ENCODE data around the gene SDSL. TPM values are rescaled to one million over a fixed set of nuclear protein-coding genes. Genes with fewer than 3 reads are reported as not detected.

Gene SDSL
- total and polyA plus RNA-seq, 5 experiments from 2014 or later = not detected

- POLR2A ChIA-PET = no interaction called here
- H3K36me3 Mint-ChIP-seq = peaks cover 0 to 8% (median 0%) of the 10 kb centered on the region in 3 donors
- H3K9me3 Mint-ChIP-seq = peaks cover 0 to 16% (median 2%) of the 10 kb centered on the region in 9 donors
- ATAC-seq (no peak), DNase-seq (no peak)
- peaks cover 0 to 4% (median 0%) of the 10 kb centered on the region in 4 donors for H3K4me1 Mint-ChIP-seq
- no peak overlapping the region for H3K4me3 Mint-ChIP-seq
- H3K27ac Mint-ChIP-seq = no peak overlapping the region
- H3K27me3 Mint-ChIP-seq = peaks cover 12 to 47% (median 30%) of the 10 kb centered on the region in 5 donors
These were observed 27.1 kb downstream of the SDSL start for GRCh38 chr12:113449299-113449698.

- Mint-ChIP-seq H3K4me3 (no peak overlapping the region), H3K27ac (no peak overlapping the region), H3K4me1 (peaks cover 0 to 4% (median 0%) of the 10 kb centered on the region in 4 donors), H3K27me3 (peaks cover 12 to 44% (median 29%) of the 10 kb centered on the region in 5 donors), H3K9me3 (peaks cover 0 to 15% (median 2%) of the 10 kb centered on the region in 9 donors), H3K36me3 (peaks cover 0 to 8% (median 0%) of the 10 kb centered on the region in 3 donors)
- DNase-seq (no peak), ATAC-seq (no peak)
- POLR2A ChIA-PET = no interaction called here
These were observed 27.7 kb downstream of the SDSL start for GRCh38 chr12:113449839-113450238.

GRCh38 chr12:113452458-113452857 lies 30.3 kb downstream of the SDSL start:
- H3K4me3 Mint-ChIP-seq = no peak overlapping the region
- no peaks in the 10 kb centered on the region for H3K4me1 Mint-ChIP-seq
- H3K27me3 Mint-ChIP-seq = peaks cover 12 to 34% (median 22%) of the 10 kb centered on the region in 5 donors
- no peak for ATAC-seq
- no peak for DNase-seq
- H3K27ac Mint-ChIP-seq = no peak overlapping the region
- POLR2A ChIA-PET = no interaction called here
- no peaks in the 10 kb centered on the region for H3K9me3 Mint-ChIP-seq
- no peaks in the 10 kb centered on the region for H3K36me3 Mint-ChIP-seq

- no peaks in the 10 kb centered on the region for H3K9me3 Mint-ChIP-seq
- ATAC-seq (no peak), DNase-seq (no peak)
- POLR2A ChIA-PET = no interaction called here
- no peak overlapping the region for H3K4me3 Mint-ChIP-seq
- no peak overlapping the region for H3K27ac Mint-ChIP-seq
- H3K27me3 Mint-ChIP-seq = peaks cover 12 to 34% (median 21%) of the 10 kb centered on the region in 5 donors
- no peaks in the 10 kb centered on the region for H3K4me1 Mint-ChIP-seq
- no peaks in the 10 kb centered on the region for H3K36me3 Mint-ChIP-seq
These were observed 31.1 kb downstream of the SDSL start for GRCh38 chr12:113453330-113453729.

GRCh38 chr12:113456199-113456598 lies 34.0 kb downstream of the SDSL start:
- H3K4me3 Mint-ChIP-seq = no peak overlapping the region
- H3K4me1 Mint-ChIP-seq = no peaks in the 10 kb centered on the region
- no peak overlapping the region for H3K27ac Mint-ChIP-seq
- no peaks in the 10 kb centered on the region for H3K36me3 Mint-ChIP-seq
- peaks cover 21 to 54% (median 33%) of the 10 kb centered on the region in 5 donors for H3K27me3 Mint-ChIP-seq
- DNase-seq (no peak), ATAC-seq (no peak)
- H3K9me3 Mint-ChIP-seq = no peaks in the 10 kb centered on the region
- POLR2A ChIA-PET = no interaction called here

- no peaks in the 10 kb centered on the region for H3K36me3 Mint-ChIP-seq
- no peak for DNase-seq
- no peak overlapping the region for H3K27ac Mint-ChIP-seq
- H3K4me1 Mint-ChIP-seq = peaks cover 0 to 2% (median 0%) of the 10 kb centered on the region in 4 donors
- no peak for ATAC-seq
- H3K4me3 Mint-ChIP-seq = no peak overlapping the region
- H3K9me3 Mint-ChIP-seq = no peaks in the 10 kb centered on the region
- POLR2A ChIA-PET = no interaction called here
- peaks cover 21 to 59% (median 38%) of the 10 kb centered on the region in 5 donors for H3K27me3 Mint-ChIP-seq
These were observed 34.6 kb downstream of the SDSL start for GRCh38 chr12:113456761-113457160.

- H3K36me3 Mint-ChIP-seq = no peaks in the 10 kb centered on the region
- ATAC-seq (no peak), DNase-seq (no peak)
- H3K9me3 Mint-ChIP-seq = peaks cover 0 to 2% (median 0%) of the 10 kb centered on the region in 9 donors
- H3K27me3 Mint-ChIP-seq = peaks cover 21 to 64% (median 41%) of the 10 kb centered on the region in 5 donors
- POLR2A ChIA-PET = interaction anchor here (0.8 kb wide), 1 partner anchor 584 kb away, joined by 3 read pairs; no protein-coding TSS in a partner anchor
- peaks cover 0 to 3% (median 0%) of the 10 kb centered on the region in 4 donors for H3K4me1 Mint-ChIP-seq
- no peak overlapping the region for H3K27ac Mint-ChIP-seq
- no peak overlapping the region for H3K4me3 Mint-ChIP-seq
These were observed 35.0 kb downstream of the SDSL start for GRCh38 chr12:113457185-113457584.

GRCh38 chr12:113457710-113458109 lies 35.5 kb downstream of the SDSL start:
- POLR2A ChIA-PET = interaction anchor here (0.8 kb wide), 1 partner anchor 584 kb away, joined by 3 read pairs; no protein-coding TSS in a partner anchor
- H3K27me3 Mint-ChIP-seq = peaks cover 24 to 69% (median 44%) of the 10 kb centered on the region in 5 donors
- DNase-seq = no peak
- peaks cover 0 to 5% (median 0%) of the 10 kb centered on the region in 9 donors for H3K9me3 Mint-ChIP-seq
- H3K4me1 Mint-ChIP-seq = peaks cover 2 to 6% (median 4%) of the 10 kb centered on the region in 4 donors
- H3K4me3 Mint-ChIP-seq = no peak overlapping the region
- no peak overlapping the region for H3K27ac Mint-ChIP-seq
- H3K36me3 Mint-ChIP-seq = peaks cover 0 to 3% (median 0%) of the 10 kb centered on the region in 3 donors
- ATAC-seq = no peak

GRCh38 chr12:113459981-113460380 lies 37.8 kb downstream of the SDSL start:
- Mint-ChIP-seq H3K27ac (no peak overlapping the region), H3K4me3 (no peak overlapping the region)
- POLR2A ChIA-PET = no interaction called here

GRCh38 chr12:113461666-113462065 lies 39.5 kb downstream of the SDSL start:
- POLR2A ChIA-PET = no interaction called here
- Mint-ChIP-seq H3K27ac (no peak overlapping the region), H3K9me3 (peaks cover 0 to 7% (median 0%) of the 10 kb centered on the region in 9 donors), H3K27me3 (peaks cover 33 to 95% (median 64%) of the 10 kb centered on the region in 5 donors), H3K4me3 (peak overlapping the region in 8 of 10 donors; percentile 7 to 83 (median 36)), H3K4me1 (peaks cover 11 to 28% (median 24%) of the 10 kb centered on the region in 4 donors), H3K36me3 (peaks cover 0 to 7% (median 0%) of the 10 kb centered on the region in 3 donors)
- DNase-seq (no peak), ATAC-seq (no peak)

More at GRCh38 chr12:113459981-113460380, 37.8 kb downstream of the SDSL start:
- ATAC-seq = no peak
- DNase-seq = no peak
- H3K27me3 Mint-ChIP-seq = peaks cover 30 to 92% (median 57%) of the 10 kb centered on the region in 5 donors
- H3K4me1 Mint-ChIP-seq = peaks cover 11 to 21% (median 19%) of the 10 kb centered on the region in 4 donors
- peaks cover 0 to 7% (median 0%) of the 10 kb centered on the region in 9 donors for H3K9me3 Mint-ChIP-seq
- H3K36me3 Mint-ChIP-seq = peaks cover 0 to 7% (median 0%) of the 10 kb centered on the region in 3 donors

GRCh38 chr12:113462117-113462774 lies 40.1 kb downstream of the SDSL start:
- Mint-ChIP-seq H3K4me3 (peak overlapping the region; percentile 73 to 92 (median 87)), H3K27me3 (peaks cover 31 to 95% (median 61%) of the 10 kb centered on the region in 5 donors), H3K9me3 (peaks cover 0 to 7% (median 0%) of the 10 kb centered on the region in 9 donors), H3K36me3 (peaks cover 0 to 7% (median 0%) of the 10 kb centered on the region in 3 donors), H3K4me1 (peaks cover 15 to 31% (median 27%) of the 10 kb centered on the region in 4 donors), H3K27ac (peak overlapping the region in 2 of 10 donors; percentile 14 to 61)
- ATAC-seq = peak; percentile 68 to 79
- DNase-seq = peak; percentile 33 to 78 (median 57)
- POLR2A ChIA-PET = no interaction called here

- H3K4me3 Mint-ChIP-seq = peak overlapping the region; percentile 59 to 88 (median 74)
- H3K4me1 Mint-ChIP-seq = peaks cover 15 to 33% (median 30%) of the 10 kb centered on the region in 4 donors
- H3K9me3 Mint-ChIP-seq = peaks cover 0 to 7% (median 0%) of the 10 kb centered on the region in 9 donors
- H3K36me3 Mint-ChIP-seq = peaks cover 0 to 7% (median 0%) of the 10 kb centered on the region in 3 donors
- H3K27ac Mint-ChIP-seq = peak overlapping the region in 1 of 10 donors; percentile 17
- H3K27me3 Mint-ChIP-seq = peaks cover 31 to 90% (median 57%) of the 10 kb centered on the region in 5 donors
- ATAC-seq = peak in 1 of 2 donors; percentile 14
- DNase-seq = no peak
- POLR2A ChIA-PET = no interaction called here
These were observed 41.0 kb downstream of the SDSL start for GRCh38 chr12:113462998-113463745.
